NCI-H446 (cell line): ENCODE measurements around the gene TAP2.

Experiments
- DNase-seq, 2 experiments: peaks; one replicate each; lab custom pipeline; 2025; lab: John Stamatoyannopoulos, UW

The TAP2 gene

DNA sequence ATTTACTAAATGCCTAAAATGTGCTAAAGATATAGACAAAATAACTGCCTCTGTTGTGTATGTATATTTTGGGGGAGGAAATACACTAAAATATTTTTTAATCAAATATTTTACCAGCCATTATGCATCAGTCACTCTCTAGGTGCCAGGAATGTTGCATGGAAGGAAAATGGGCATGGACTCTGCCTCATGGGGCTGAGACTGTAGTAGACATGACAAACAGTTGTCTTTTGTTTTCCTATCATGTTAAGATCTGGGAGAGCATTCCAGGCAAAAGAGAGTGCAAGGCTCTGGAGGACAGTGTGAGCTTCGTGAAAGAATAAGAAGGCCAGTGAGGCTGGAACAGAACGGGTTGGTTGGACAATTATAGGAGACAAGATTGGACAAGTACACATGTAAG is 48.2 kb downstream of the TAP2 start:
- DNase-seq, result no peak
